ENCODE results near the gene CTBP1. TPM values are rescaled to one million over a fixed set of nuclear protein-coding genes. Genes with fewer than 3 reads are reported as not detected.
A peak's percentile ranks its signal among the peaks of the same experiment; 100 is the strongest.

CTBP1 gene
- total RNA-seq, 1 donor from 2014 or later: 268 TPM

DNA sequence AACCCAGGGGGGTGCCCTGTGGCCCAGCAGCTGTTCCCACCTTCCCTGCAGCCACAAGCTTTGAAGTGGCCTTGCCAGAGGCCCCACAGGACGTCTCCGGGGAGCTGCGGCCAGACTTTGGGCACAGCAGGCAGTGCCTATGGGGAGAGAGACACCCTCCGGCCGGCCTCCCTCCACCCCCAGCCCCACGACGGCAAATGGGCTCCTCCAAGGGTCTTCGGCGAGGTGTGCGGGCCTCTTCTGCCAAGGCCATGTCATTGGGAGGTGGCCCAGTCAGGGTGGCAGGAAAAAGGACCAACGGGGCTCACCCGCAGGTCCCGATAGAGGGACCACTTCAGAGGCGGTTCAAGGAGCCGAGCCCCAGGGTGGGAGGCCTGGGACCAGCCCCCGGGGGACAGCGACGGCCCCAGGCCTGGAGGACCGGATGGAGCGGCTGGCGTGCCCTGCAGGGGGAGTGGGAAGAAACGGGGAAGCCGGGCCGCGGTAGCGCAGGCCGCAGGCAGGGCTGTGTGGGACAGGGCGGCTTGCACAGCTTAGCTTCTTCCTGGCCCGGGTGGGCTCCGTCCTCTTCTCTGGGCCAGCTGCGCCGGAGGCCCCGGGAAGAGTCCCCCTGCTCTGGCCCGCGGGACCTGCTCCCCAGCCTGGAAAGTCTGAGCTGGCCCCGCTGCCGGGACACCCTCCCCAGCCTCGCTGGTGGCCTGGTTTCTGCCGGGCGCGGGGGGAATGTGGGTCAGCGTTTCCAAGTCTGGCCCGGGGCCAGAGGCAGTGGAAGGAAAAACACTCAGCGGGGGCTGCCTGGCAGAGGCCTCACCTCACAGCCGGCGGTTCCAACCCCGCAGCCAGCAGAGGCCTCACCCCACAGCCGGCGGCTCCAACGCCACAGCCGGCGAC, 54.7 kb downstream of the CTBP1 start:
- peak; percentile 41 for DNase-seq

GRCh38 chr4:1193206-1194009, 55.5 kb downstream of the CTBP1 start:
- DNase-seq: no peak

DNA sequence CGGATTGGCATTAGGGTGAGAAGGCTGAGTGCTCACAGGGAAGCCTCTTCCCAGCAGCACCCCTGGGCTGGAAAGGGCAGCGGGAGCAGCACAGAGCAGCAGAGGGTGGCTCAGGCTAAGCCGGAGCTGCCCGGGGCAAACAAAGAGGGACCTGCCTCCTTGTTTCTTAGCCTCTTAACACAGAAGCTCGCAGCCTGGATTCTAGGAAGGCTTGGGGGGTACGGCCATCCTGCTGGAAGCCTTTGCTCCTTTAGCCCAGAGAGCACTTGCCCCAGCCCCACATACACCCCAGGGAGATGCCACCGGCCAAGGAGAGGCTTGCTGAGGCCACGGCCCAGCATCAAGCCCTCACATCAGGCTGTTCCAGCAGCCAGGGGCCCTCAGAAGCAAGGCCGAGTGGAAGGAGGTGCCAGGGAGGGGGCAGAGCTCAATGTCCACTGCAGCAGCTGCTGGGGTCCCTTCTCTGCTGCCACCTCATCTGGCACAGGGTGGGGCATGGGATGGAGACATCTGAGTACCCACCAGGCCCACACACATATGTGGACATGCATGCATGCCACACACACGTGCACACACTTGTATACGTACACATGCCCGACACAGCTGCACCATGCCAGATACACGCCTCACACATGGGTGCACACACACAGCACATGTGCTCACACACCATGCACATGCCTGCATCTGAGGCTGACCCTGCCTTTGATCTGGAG, 56.3 kb downstream of the CTBP1 start:
- DNase-seq: no peak

DNA sequence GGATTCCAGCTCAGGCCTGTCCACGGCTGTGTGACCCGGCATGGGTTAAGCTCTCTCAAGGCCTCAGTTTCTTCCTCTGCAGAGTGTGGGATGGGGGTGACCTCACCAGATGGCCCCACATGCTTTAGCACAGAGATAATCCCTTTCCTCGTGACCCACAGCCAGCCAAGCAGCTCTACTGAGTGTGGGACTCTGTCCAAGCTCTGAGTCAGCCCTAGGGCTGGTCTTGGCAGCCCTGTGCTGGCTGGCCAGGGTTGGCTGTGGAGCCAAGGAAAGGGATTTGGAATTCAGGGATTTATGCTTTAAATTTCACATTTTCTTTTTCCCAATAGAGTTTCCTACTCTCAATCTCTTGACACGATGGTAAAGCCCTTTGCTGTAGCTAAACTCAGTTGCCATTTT, 56.8 kb downstream of the CTBP1 start:
- peak; percentile 92 for DNase-seq

DNA sequence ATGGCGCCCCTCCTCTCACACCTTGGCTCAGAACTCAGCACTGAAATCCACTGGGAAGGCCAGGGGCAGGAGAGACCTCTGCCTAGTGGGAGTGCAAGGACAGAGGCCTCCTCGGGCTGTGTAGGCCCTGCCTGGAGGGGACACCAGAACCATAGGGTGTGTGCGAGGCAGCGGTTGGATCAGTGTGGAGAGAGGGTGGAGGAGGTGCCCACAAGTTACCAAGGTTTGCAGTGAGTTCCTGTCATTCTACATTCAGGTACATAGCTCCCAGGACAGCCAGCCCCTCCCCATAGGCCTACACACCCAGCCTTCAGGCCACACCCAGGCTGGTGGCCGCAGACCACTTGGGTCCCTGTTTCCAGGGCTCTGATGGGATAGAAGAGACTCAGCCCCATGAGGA, 57.3 kb downstream of the CTBP1 start:
- no peak for DNase-seq

GRCh38 chr4:1187182-1187581, 61.7 kb downstream of the CTBP1 start:
- no peak for DNase-seq

- DNase-seq: no peak
Measured at GRCh38 chr4:1183985-1184773, 64.8 kb downstream of the CTBP1 start.

- no peak for DNase-seq
Measured at GRCh38 chr4:1182313-1182712, 66.6 kb downstream of the CTBP1 start.

DNA sequence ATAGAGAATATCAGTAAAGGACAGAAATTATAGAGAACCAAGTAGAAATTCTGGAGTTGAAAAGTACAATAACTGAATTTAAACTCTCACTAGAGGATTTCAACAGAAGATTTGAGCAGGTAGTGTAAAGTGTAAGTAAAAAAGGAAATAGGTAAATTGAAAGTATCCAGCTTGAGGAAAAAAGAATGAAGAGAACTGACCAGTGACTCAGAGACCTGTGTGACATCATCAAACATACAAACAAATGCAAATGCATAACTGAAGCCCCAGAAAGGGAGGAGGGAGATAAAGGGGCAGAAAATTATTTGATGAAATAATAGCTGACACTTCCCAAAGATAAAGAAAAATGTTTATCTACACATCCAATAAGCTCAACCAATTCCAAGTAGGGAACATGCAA, 68.3 kb downstream of the CTBP1 start:
- no peak for DNase-seq

GRCh38 chr4:1179976-1180375, 69.0 kb downstream of the CTBP1 start:
- DNase-seq: no peak

- no peak for DNase-seq
Measured at GRCh38 chr4:1179089-1179441, 69.9 kb downstream of the CTBP1 start.

- no peak for DNase-seq
Measured at GRCh38 chr4:1178300-1179088, 70.4 kb downstream of the CTBP1 start.

GRCh38 chr4:1177274-1178141, 71.4 kb downstream of the CTBP1 start:
- no peak for DNase-seq

DNA sequence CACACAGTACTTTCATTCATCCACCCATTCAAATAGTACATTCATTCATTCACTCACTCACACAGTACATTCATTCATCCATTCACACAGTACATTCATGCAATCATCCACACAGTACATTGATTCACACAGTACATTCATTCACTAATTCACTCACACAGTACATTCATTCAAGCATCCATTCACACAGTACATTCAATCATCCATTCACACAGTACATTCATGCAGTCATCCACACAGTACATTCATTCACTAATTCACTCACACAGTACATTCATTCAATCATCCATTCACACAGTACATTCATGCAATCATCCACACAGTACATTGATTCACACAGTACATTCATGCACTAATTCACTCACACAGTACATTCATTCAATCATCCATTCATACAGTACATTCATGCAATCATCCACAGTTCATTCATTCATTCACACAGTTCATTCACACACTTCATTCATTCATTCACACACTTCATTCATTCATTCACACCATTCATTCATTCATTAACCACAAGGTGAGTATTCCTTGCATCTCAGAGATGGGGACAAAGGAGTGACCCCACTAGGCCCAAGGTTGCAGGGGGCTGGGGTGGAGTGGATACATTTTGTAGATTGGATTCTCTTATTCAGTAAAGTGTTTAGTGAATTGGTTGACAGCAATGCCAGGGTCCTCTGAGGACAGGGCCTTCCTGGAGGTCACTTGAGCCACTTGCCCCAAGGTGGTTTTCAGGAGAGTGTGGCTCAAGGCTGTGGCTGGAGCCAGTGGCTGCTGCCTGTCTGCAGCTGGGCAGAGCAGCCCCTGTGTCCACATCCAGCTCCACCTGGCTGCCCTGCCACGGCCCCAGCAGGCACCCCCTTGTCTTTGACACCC, 72.3 kb downstream of the CTBP1 start:
- DNase-seq: no peak

GRCh38 chr4:1175635-1176229, 73.2 kb downstream of the CTBP1 start:
- no peak for DNase-seq

DNA sequence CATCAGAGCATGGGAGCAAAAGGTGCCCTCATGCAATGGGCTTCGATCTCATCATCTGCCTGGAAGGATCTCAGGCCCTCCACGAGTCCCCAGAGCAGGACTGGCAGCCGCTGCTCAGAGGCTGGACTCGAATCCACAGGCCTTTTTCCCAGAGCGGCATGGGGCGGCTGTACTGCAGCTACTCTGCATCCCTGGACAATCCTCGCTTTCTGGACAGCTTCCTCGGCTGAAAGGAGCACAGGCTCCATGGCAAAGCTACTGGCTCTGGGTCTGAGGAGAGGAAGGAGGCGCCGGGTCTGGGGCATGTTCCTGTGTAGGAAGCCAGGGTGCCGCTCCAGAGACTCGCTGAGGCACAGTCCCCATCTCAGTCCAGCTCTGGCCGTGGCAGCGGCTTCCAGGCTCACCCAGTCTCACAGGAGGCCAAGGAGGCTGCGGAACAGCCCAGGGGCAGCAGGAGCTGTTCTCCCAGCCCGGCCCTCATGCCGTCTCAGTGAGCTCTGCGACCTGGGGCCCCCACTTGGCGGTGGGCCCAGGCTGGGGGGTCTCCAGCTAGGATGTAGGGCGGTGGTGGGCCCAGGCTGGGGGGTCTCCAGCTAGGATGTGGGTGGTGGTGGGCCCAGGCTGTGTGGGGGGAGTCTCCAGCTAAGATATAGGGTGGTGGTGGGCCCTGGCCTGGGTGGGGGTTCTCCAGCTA, 73.8 kb downstream of the CTBP1 start:
- no peak for DNase-seq

GRCh38 chr4:1172971-1173757, 75.8 kb downstream of the CTBP1 start:
- no peak for DNase-seq

All from dermis blood vessel endothelial cell (primary cell).